GM18520 (cell line): ENCODE measurements around the gene DNAH14.
"Not testable (repeated sequence)": the region's sequence is repeated elsewhere in the genome, so short reads cannot be mapped to it uniquely, and the experiment has no call there.

Experiments
- ATAC-seq: cut with Tn5 transposase; IDR thresholded peaks from one replicate; pipeline ENCODE4 v1.9.1; 2021; ENCODE audit not compliant: unreplicated experiment

Gene DNAH14

DNA sequence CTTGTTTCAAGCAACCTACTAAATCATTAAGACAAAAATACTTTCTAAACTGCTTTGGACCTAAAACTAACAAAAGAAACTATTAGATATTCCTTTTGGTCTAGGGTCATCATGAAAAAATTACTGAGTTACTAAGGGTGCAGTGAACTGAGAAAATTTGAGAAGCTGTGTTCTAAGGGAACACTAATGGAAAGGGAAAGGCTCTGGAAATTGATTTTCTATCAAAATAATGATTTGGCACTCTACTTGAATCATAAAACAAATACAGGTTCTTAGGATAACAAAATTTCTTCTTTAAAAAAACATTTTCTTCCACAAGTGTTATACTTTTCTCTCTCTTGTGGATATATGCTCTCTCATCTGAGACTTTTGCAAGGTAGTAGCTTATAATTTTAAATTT, 213.5 kb downstream of the DNAH14 start:
- no peak for ATAC-seq

DNA sequence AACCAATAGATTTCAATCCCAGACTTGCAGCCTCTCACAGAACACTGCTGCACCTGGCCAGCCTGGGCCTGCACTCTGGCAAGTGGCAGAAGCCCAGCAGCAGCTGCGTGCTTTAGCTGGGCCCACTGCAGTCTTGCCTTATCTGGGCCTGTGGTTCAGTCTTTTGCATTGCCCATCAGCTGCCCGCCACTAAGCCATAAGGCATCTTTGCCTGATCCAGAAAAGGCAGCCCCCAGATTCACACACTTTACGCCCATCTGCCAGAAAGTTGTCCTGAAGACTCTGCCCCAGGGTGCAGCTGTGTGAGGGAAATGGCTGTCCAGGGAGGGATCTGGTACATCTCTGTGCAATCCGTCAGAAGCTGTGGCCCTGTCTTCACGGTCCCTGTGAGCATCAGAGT, 217.0 kb downstream of the DNAH14 start:
- ATAC-seq = no peak

- ATAC-seq = not testable (repeated sequence)
These were observed 218.3 kb downstream of the DNAH14 start for GRCh38 chr1:225147791-225148190.

DNA sequence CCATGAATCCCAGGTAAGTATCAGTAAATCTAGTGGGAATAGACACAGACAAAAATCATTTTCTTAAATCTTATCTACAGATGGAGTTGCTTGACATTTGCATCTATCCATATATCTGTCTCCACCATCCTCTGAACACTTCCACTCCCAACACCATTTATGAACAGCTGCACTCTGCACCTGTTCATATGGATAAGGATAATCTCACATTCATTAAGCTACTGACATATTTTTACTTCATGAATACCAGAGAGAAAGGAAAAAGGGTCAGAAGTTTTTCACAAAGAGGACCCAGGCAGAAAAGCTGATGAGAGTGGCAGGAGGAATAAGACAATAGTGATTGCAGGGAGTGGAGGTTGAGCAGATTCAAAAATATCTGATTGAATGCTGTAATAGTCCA, 222.6 kb downstream of the DNAH14 start:
- ATAC-seq = no peak

- ATAC-seq = no peak
These were observed 226.1 kb downstream of the DNAH14 start for GRCh38 chr1:225155555-225155954.

- no peak for ATAC-seq
These were observed 226.8 kb downstream of the DNAH14 start for GRCh38 chr1:225156254-225156653.

- no peak for ATAC-seq
These were observed 228.8 kb downstream of the DNAH14 start for GRCh38 chr1:225158291-225158690.

DNA sequence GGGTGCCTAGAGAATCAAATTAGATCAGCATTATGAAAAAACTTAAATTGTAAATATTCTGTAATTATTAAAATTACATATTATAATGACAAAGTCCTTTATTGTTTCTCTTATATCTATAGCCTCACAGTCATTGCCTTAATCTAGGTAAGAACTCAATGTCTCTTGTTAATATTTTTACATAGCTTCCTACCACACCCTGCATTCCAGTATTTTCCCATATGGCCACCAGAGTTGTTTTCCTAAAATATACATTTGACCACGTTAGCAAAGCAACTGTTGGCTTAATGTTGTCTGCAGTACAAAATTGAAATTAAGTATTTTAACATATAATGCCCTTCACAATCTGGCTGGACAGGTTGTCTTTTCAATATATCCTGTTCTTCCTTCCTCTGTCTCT, 230.3 kb downstream of the DNAH14 start:
- ATAC-seq = no peak

DNA sequence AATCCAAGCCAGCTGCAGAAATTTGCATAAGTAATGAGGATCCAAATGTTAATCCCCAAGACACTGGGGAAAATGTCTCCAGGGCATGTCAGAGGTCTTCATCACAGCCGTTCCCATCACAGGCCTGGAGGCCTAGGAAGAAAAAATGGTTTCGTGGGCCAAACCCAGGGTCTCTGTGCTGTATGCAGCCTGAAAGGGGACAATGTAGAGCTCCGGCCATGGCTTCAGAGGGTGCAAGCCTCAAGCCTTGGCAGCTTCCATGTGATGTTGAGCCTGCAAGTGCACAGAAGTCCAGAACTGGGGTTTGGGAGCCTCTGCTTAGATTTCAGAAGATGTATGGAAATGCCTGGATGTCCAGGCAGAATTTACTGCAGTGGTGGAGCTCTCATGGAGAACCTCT, 247.9 kb downstream of the DNAH14 start:
- not testable (repeated sequence) for ATAC-seq

DNA sequence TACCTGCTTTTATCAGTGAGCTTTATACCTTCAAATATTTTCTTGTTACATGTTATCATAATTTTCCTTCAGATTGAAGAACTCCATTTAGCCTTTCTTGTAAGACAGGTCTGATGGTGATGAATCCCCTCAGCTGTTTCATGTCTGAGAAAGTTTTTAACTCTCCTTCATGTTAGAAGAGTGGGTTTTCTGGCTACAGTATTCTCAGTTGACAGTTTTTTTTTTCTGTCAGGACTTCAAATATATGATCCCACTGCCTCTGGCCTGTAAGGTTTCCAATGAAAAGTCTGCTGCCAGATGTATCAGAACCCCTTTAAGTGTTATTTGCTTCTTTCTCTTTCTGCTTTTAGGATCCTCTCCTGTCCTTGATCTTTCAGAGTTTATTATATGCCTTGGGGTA, 250.2 kb downstream of the DNAH14 start:
- ATAC-seq = no peak

DNA sequence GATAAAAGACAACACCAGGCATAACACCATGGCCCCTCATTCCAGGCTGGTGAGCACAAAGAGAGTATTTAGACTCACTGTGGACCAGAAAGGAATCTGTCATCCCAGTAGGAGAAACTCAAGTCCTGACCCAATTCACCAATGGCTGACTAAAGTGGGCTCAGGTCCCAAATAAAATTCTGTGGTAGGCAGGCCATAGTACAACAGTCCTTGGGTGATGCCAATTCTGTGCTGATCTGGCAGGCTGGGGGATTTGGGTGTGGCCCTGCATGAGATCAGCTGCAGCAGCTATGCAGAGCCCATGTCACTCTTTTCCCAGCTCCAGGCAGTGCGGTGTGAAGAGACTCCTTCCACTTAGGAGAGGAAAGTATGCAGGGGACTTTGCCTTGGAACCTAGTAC, 253.2 kb downstream of the DNAH14 start:
- ATAC-seq = no peak

GRCh38 chr1:225191199-225191753, 261.8 kb downstream of the DNAH14 start:
- ATAC-seq = no peak

DNA sequence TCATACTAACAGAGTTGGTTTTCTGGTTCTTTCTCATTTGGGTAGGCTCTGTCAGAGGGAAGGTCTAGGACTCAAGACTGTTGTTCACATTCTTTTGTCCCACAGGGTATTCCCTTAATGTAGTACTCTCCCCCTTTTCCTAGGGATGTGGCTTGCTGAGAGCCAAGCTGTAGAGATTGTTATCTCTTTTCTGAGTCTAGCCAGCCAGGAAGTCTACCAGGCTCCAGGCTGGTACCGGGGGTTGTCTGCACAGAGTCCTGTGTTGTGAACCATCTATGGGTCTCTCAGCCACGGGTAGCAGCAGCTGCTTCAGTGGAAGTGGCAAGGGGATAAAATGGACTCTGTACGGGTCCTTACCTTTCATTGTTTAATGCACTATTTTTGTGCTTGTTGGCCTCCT, 272.0 kb downstream of the DNAH14 start:
- no peak for ATAC-seq

DNA sequence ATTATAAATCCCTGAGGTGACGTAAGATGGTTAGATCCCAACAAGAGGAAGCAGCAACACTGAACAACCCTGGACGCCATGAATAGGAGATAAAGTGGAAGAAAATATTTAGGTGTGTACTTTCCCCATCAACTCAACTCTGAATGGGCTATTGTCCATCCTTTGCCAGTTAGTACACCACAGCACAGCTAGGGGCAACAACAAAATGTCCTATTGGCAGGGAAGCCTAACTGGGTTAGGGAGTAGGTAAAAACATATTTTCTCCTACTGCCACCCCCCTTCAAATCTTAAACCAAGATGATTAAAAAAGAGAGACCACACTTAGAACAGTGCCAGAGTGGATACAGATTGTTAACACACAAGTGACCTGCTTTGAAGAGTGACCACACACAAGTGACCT, 278.3 kb downstream of the DNAH14 start:
- no peak for ATAC-seq

DNA sequence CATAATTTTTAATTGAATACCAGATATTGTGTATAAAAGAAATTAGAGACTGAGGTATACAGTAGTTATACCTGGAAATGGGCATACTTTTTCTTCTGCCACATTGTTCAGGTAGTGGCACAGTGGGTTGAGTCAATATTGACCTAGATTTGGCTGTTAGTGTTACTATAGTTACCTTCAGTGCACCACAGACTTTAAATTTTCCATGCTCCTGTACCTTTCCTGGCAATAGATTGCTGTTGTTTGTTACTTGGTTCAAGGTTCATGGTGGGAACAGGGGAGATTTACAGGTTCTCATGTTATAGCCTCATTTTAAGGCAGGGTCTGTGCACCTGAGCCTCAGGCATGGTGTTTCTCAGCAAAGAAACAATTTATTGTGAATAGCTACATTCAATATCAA, 279.7 kb downstream of the DNAH14 start:
- ATAC-seq = no peak

DNA sequence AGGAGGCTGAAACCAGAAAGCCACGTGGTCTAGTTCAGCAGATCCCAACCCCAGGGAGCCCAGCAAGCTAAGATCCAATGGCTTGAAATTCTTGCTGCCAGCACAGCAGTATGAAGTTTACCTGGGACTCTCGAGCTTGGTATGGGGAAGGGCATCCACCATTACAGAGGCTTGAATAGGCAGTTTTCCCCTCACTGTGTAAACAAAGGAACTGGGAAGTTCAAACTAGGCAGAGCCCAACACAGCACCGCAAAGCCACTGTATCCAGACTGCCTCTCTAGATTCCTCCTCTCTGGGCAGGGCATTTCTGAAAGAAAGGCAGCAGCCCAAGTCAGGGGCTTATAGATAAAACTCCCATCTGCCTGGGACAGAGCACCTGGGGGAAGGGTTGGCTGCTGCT, 280.7 kb downstream of the DNAH14 start:
- not testable (repeated sequence) for ATAC-seq

- not testable (repeated sequence) for ATAC-seq
These were observed 282.4 kb downstream of the DNAH14 start for GRCh38 chr1:225211694-225212442.

DNA sequence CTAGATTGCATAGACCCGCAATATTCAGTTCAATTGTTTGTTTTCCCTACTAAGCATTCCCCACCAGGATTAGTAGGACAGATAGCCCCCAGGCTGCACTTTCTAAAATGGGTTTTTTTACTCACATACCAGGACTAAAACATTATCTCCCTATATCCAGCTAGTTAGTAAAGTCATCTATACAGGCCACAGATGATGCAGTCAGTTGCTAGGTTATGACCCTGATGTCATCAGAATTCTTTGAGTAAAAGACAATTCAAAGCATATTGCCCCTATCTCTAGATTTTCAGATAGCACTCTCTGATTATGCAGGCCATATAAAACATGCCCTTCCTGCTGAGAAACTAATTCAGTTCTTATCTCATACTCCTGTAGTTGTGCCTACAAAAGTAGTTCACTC, 294.8 kb downstream of the DNAH14 start:
- ATAC-seq = no peak

DNA sequence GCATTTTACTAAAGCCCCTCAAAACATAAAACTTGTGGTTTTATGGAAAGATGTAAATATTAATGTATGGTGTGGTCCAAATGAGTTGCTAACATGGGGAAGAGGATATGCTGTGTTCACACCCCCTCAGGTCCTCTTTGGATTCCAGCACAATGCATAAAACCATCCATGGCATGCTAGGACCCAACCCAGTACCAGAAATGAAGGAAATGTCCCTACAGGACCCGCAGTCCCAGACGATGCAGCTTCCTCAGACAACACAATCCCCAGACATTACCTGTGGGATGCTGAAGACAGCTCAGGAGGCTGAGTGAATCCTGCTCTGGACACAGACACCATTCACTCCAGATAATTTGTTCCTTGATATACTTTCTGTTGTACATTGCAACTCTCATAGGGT, 296.2 kb downstream of the DNAH14 start:
- ATAC-seq = no peak

DNA sequence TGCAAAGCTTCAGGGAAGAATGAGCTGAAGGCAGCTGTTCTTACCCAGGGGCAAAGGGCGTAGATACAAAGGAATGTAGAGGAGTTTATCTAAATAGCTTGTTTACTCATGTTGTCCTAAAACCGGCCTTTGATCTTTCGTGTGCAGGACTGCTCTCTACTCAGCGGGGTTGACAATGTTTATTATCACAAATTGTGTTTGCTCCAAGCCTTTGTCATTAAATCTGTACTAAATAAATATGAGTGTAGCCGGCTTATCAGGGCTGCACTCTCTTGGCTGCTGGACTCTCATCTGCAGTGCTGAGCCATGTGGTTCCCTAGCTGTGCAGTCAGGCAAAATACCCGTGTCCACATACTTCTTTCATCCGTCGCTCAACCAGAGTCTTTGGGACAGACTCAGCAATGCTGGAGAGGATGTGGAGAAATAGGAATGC, 299.4 kb downstream of the DNAH14 start:
- ATAC-seq = no peak

DNA sequence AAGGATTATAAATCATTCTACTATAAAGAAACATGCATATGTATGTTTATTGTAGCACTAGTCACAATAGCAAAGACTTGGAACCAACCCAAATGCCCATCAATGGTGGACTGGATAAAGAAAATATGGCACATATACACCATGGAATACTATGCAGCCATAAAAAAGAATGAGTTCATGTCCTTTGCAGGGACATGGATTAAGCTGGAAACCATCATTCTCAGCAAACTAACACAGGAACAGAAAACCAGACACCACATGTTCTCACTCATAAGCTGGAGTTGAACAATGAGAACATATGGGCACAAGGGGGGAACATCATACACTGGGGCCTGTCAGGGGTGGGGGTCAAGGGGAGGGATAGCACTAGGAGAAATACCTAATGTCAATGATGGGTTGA, 300.0 kb downstream of the DNAH14 start:
- not testable (repeated sequence) for ATAC-seq

DNA sequence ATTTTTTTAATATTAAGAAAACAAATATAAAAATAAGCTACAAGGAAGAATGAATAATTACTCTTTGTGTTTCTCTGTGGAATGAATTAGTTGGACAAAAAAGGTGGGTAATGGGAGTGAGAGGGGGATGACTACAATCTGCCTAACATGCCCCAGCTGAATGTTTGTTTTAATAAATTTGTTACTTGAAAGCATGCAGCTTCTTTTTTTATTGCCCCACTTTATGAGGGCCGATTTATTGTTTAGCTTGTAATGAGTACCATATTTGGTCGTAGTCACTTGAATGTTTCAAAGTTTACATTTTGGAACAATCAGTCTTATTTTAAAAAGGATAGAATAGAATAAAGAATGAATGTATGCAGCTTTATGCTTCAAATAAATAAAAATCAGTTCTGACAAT, 301.0 kb downstream of the DNAH14 start:
- no peak for ATAC-seq

DNA sequence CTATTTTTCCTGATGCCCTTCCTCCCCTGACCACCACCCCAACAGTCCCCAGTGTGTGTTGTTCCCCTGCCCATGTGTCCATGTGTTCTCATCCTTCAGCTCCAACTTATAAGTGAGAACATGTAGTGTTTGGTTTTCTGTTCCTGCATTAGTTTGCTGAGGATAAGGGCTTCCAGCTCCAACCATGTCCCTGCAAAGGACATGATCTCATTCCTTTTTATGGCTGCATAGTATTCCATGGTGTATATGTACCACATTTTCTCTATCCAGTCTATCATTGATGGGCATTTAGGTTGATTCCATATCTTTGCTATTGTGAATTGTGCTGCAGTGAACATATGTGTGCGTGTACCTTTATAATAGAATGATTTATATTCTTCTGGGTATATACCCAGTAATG, 303.5 kb downstream of the DNAH14 start:
- ATAC-seq = not testable (repeated sequence)
